ENCODE data around the gene RPS5. TPM values are rescaled to one million over a fixed set of nuclear protein-coding genes. Genes with fewer than 3 reads are reported as not detected.

The RPS5 gene
- polyA plus RNA-seq, 2 of the 4 experiments (the other 2 are of a cell fraction) = 2,123 to 2,475 TPM

DNA sequence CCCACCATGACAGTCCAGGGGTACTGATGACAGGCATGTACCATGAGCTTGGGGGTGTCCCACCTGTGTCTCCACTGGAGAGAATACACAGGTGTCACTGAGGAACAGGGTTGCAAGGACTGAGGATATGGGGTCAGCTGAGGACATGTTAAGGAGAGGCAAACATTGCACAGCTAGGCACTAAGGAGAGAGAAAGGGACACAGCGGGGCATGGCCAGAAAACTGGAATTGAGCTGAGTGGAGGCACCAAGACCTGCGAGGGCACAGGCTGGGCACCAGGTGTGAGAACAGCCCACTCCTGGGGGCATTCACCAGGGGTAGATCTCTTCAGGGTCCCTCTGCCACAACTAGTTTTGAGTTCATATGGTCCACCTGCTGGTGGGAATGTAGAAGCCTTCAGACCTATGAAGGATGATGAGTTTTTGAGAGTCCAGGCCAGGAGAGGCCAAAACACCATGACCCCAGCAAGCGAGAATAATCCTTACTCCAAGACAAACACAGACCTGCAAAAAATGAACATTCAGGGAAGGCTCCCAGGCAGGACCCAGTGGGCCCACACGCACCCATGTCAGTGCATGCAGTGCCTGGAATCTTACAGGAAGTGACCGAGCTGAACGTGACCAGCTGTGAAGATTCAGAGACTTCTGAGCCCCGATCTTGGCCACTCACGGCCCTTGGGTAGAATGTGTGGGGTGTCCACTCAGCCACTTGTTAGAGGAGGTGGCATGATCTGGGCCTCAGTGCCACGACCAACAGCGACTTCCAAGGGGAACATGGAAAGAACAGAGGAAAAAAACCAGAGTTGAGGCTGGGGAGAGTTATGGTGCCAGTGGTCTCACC is 20.0 kb downstream of the RPS5 start:
- peak overlapping the region; percentile 93 to 94; a peak in 5 of 6 replicates for H3K27ac ChIP-seq
- CTCF ChIA-PET = interaction anchor here (0.6 to 2.0 kb wide), 9 partner anchors 8 to 223 kb away, joined by 3 to 6 read pairs (median 4); partner anchors contain the start of genes RPS5 and ZBTB45
- 82% methylated on average over 10 of the region's 10 CpGs for WGBS (ENCODE audit: missing lambda C conversion rate)
- H3K4me1 ChIP-seq = peaks cover 23% of the 10 kb centered on the region
- TF ChIP-seq HOXA7 (CRISPR knock-in tag; IDR thresholded peaks at IDR 0.05) = no peak
- no peak for TF ChIP-seq MAZ (IDR thresholded peaks at IDR 0.05; ENCODE audit: borderline replicate concordance, low read depth, low read length)
- peak; percentile 36 for TF ChIP-seq POLR2A (IDR thresholded peaks at IDR 0.05; ENCODE audit: low read length)
- no peak for TF ChIP-seq CEBPB (IDR thresholded peaks at IDR 0.05)
- no peak for TF ChIP-seq ESRRA (IDR thresholded peaks at IDR 0.05; ENCODE audit: borderline replicate concordance, low read length)
- TF ChIP-seq ATOH8 (CRISPR knock-in tag; IDR thresholded peaks at IDR 0.05; ENCODE audit: low read depth) = no peak
- TF ChIP-seq, protein P1, sequence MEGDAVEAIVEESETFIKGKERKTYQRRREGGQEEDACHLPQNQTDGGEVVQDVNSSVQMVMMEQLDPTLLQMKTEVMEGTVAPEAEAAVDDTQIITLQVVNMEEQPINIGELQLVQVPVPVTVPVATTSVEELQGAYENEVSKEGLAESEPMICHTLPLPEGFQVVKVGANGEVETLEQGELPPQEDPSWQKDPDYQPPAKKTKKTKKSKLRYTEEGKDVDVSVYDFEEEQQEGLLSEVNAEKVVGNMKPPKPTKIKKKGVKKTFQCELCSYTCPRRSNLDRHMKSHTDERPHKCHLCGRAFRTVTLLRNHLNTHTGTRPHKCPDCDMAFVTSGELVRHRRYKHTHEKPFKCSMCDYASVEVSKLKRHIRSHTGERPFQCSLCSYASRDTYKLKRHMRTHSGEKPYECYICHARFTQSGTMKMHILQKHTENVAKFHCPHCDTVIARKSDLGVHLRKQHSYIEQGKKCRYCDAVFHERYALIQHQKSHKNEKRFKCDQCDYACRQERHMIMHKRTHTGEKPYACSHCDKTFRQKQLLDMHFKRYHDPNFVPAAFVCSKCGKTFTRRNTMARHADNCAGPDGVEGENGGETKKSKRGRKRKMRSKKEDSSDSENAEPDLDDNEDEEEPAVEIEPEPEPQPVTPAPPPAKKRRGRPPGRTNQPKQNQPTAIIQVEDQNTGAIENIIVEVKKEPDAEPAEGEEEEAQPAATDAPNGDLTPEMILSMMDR (IDR thresholded peaks at IDR 0.05) = peak; percentile 35; the same call in 1 of the 3 replicates
- TF ChIP-seq EHF (CRISPR knock-in tag; IDR thresholded peaks at IDR 0.05) = no peak
- TF ChIP-seq CHD4 (IDR thresholded peaks at IDR 0.05; ENCODE audit: borderline replicate concordance) = no peak
- TF ChIP-seq RARB (CRISPR knock-in tag; IDR thresholded peaks at IDR 0.05) = no peak
- no peak for TF ChIP-seq NR3C1 (IDR thresholded peaks at IDR 0.05)
- no peak for TF ChIP-seq TP53 (CRISPR knock-in tag; IDR thresholded peaks at IDR 0.05)
- TF ChIP-seq PBX3 (IDR thresholded peaks at IDR 0.05) = peak; percentile 51; the same call in 1 of the 2 replicates
- TF ChIP-seq MAFK (IDR thresholded peaks at IDR 0.05; ENCODE audit: partially characterized antibody) = no peak
- TF ChIP-seq HES2 (IDR thresholded peaks at IDR 0.05) = no peak
- no peak for TF ChIP-seq RCOR1 (IDR thresholded peaks at IDR 0.05; ENCODE audit: low read depth, low read length)
- TF ChIP-seq HMGXB4 (CRISPR knock-in tag; IDR thresholded peaks at IDR 0.05; ENCODE audit: borderline replicate concordance) = no peak
- TF ChIP-seq FOSL2 (IDR thresholded peaks at IDR 0.05) = no peak
- no peak for TF ChIP-seq FOSL2 (CRISPR knock-in tag; IDR thresholded peaks at IDR 0.05)
- TF ChIP-seq BCL3 (IDR thresholded peaks at IDR 0.05) = no peak
- TF ChIP-seq NFE2L2 (conservative IDR thresholded peaks at IDR 0.05; ENCODE audit: low read length) = no peak
- no peak for TF ChIP-seq FOSB (CRISPR knock-in tag; IDR thresholded peaks at IDR 0.05)
- TF ChIP-seq, protein P2, sequence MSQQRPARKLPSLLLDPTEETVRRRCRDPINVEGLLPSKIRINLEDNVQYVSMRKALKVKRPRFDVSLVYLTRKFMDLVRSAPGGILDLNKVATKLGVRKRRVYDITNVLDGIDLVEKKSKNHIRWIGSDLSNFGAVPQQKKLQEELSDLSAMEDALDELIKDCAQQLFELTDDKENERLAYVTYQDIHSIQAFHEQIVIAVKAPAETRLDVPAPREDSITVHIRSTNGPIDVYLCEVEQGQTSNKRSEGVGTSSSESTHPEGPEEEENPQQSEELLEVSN (IDR thresholded peaks at IDR 0.05; ENCODE audit: borderline replicate concordance, low read depth) = no peak
- no peak for TF ChIP-seq KDM1A (IDR thresholded peaks at IDR 0.05; ENCODE audit: low read depth)
- no peak for TF ChIP-seq HEYL (CRISPR knock-in tag; IDR thresholded peaks at IDR 0.05)
- no peak for TF ChIP-seq HDAC2 (IDR thresholded peaks at IDR 0.05)
- no peak for TF ChIP-seq USF2 (IDR thresholded peaks at IDR 0.05)
- TF ChIP-seq GATA3 (IDR thresholded peaks at IDR 0.05; ENCODE audit: borderline replicate concordance) = no peak
- TF ChIP-seq EHMT2 (IDR thresholded peaks at IDR 0.05; ENCODE audit: low read depth) = no peak
- no peak for TF ChIP-seq CHD2 (IDR thresholded peaks at IDR 0.05; ENCODE audit: low read length, partially characterized antibody)
- TF ChIP-seq, protein P3, sequence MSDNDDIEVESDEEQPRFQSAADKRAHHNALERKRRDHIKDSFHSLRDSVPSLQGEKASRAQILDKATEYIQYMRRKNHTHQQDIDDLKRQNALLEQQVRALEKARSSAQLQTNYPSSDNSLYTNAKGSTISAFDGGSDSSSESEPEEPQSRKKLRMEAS (IDR thresholded peaks at IDR 0.05) = 0 out of 2 replicates have a peak, but pooled peaks have one; percentile 21
- no peak for TF ChIP-seq ZNF302 (CRISPR knock-in tag; IDR thresholded peaks at IDR 0.05)
- ATAC-seq (peak; percentile 29 to 44; a peak in 5 of 6 replicates), DNase-seq (ENCODE audit: low read depth in 1 of 2, low spot score in 1 of 2) (peak in 1 of 2 experiments; percentile 60), FAIRE-seq (no peak)
- POLR2A ChIA-PET = interaction anchor here (1.1 kb wide), 1 partner anchor 45 kb away, joined by 3 read pairs; the partner anchor contains the start of gene ZNF497
- H3K4me2 ChIP-seq = peak overlapping the region; percentile 89
- H3K4me3 ChIP-seq = peak overlapping the region; percentile 96
- H3K9me3 ChIP-seq = no peaks in the 10 kb centered on the region

Data from A549 (cell line).